ENCODE results near the gene SLC39A9. TPM values are rescaled to one million over a fixed set of nuclear protein-coding genes. Genes with fewer than 3 reads are reported as not detected.
A peak's percentile ranks its signal among the peaks of the same experiment; 100 is the strongest.

Gene SLC39A9
- total RNA-seq, 2 experiments from 2014 or later: 86.5 to 91.7 TPM

DNA sequence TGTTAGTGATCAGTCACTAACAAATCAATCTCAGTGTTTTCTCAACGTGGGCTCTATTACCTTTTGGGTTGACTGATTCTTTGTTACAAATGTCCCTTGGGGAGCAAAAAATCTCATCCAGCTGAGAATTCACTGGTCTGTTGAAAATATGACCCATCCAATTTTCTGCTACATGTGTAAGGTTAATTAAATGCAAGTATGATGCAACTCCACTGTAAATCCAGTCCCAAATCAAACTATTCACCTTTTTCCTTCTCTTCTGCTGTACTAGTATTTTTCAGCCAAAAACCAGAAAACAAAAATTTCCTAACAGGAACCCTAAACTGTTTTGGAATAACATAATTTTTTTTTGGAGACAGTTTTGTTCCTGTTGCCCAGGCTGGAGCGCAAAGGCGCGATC, 2.6 kb upstream of the SLC39A9 start:
- peaks cover 58% of the 10 kb centered on the region for H3K4me1 ChIP-seq (ENCODE audit: insufficient read depth, low read length, poor library complexity, severe bottlenecking)
- POLR2A ChIA-PET: interaction anchor here (0.6 to 0.9 kb wide), 2 partner anchors 29 to 747 kb away, joined by 3 read pairs; no protein-coding TSS in a partner anchor

DNA sequence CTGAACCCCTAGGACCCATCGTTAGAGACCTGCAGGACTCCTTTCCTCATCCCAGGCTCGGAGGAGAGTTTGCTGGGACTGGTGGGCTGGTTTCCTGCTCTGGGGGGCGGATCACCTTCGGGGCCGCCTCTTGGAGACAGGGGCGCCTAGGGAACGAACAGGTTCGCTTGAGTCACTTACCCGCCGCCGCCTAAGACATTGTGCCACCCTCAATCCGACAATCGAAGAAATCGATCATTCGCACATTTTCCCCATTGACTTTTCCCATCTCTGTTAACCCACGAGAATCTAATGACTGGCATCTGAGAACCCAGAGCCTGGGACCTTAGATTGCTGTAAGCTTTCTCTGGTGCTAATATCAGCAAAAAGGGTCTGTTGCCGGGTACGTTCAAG, 322 bp downstream of the SLC39A9 start:
- peaks cover 51% of the 10 kb centered on the region for H3K4me1 ChIP-seq (ENCODE audit: insufficient read depth, low read length, poor library complexity, severe bottlenecking)
- peak overlapping the region; percentile 93 for H3K4me2 ChIP-seq (ENCODE audit: low read length)
- no peak for TF ChIP-seq EZH2phosphoT487 (IDR thresholded peaks at IDR 0.05; ENCODE audit: borderline replicate concordance, low read depth, low read length)
- TF ChIP-seq, protein P1, sequence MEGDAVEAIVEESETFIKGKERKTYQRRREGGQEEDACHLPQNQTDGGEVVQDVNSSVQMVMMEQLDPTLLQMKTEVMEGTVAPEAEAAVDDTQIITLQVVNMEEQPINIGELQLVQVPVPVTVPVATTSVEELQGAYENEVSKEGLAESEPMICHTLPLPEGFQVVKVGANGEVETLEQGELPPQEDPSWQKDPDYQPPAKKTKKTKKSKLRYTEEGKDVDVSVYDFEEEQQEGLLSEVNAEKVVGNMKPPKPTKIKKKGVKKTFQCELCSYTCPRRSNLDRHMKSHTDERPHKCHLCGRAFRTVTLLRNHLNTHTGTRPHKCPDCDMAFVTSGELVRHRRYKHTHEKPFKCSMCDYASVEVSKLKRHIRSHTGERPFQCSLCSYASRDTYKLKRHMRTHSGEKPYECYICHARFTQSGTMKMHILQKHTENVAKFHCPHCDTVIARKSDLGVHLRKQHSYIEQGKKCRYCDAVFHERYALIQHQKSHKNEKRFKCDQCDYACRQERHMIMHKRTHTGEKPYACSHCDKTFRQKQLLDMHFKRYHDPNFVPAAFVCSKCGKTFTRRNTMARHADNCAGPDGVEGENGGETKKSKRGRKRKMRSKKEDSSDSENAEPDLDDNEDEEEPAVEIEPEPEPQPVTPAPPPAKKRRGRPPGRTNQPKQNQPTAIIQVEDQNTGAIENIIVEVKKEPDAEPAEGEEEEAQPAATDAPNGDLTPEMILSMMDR (conservative IDR thresholded peaks at IDR 0.05; ENCODE audit: low read length): no peak
- peak overlapping the region; percentile 82 for H3K4me3 ChIP-seq (ENCODE audit: low read depth, low read length, poor library complexity, severe bottlenecking)
- peaks cover 95% of the 10 kb centered on the region for H3K79me2 ChIP-seq (ENCODE audit: insufficient read depth, low read depth, low read length)
- peaks cover 37% of the 10 kb centered on the region for H3K36me3 ChIP-seq (ENCODE audit: insufficient read depth, low read length)
- no peaks in the 10 kb centered on the region for H3K9me3 ChIP-seq (ENCODE audit: low read length)
- peaks cover 39% of the 10 kb centered on the region for H4K20me1 ChIP-seq (ENCODE audit: insufficient read depth, low read length)
- peak overlapping the region; percentile 48; the same call in 1 of the 2 replicates for H2AFZ ChIP-seq (ENCODE audit: low read length)
- BruUV-seq (replicated peaks): TSS peak; percentile 76
- H3K9me2 ChIP-seq (ENCODE audit: insufficient read depth, low read length): no peaks in the 10 kb centered on the region
- ChIA-PET POLR2A (interaction anchor here (1.0 to 3.9 kb wide), 5 partner anchors 29 to 47 kb away, joined by 3 to 28 read pairs (median 5); no protein-coding TSS in a partner anchor), CTCF (ENCODE audit: unreplicated experiment) (no interaction called here)
- peak overlapping the region; percentile 75 for H3K27ac ChIP-seq (ENCODE audit: low read depth, low read length, poor library complexity, severe bottlenecking)
- intact Hi-C loops (cut with micrococcal nuclease; ENCODE audit: unreplicated experiment): loop anchor here (1.0 to 5.0 kb wide), 4 partner anchors 43 to 246 kb away; partner anchors contain the start of gene DCAF5
- DNase-seq (ENCODE audit: low spot score): no peak

More for the DNA sequence above, 2.6 kb upstream of the SLC39A9 start:
- H2AFZ ChIP-seq (ENCODE audit: low read length): no peak overlapping the region
- H3K36me3 ChIP-seq (ENCODE audit: insufficient read depth, low read length): peaks cover 65% of the 10 kb centered on the region
- H3K79me2 ChIP-seq (ENCODE audit: insufficient read depth, low read depth, low read length): peaks cover 95% of the 10 kb centered on the region
- intact Hi-C loops (cut with micrococcal nuclease; ENCODE audit: unreplicated experiment): loop anchor here (5.0 kb wide), 1 partner anchor 221 kb away; no protein-coding TSS in a partner anchor
- no TSS peak for BruUV-seq (replicated peaks)
- H3K9me3 ChIP-seq (ENCODE audit: low read length): 0 out of 2 replicates have a peak, but pooled peaks cover 2% of the 10 kb centered on the region
- H3K27ac ChIP-seq (ENCODE audit: low read depth, low read length, poor library complexity, severe bottlenecking): peak overlapping the region; percentile 8
- H4K20me1 ChIP-seq (ENCODE audit: insufficient read depth, low read length): peaks cover 36% of the 10 kb centered on the region
- peak overlapping the region; percentile 82 for H3K4me3 ChIP-seq (ENCODE audit: low read depth, low read length, poor library complexity, severe bottlenecking)
- peak overlapping the region; percentile 93 for H3K4me2 ChIP-seq (ENCODE audit: low read length)
- no peak for TF ChIP-seq EZH2phosphoT487 (IDR thresholded peaks at IDR 0.05; ENCODE audit: borderline replicate concordance, low read depth, low read length)
- TF ChIP-seq, protein P1 (conservative IDR thresholded peaks at IDR 0.05; ENCODE audit: low read length): no peak
- H3K9me2 ChIP-seq (ENCODE audit: insufficient read depth, low read length): no peaks in the 10 kb centered on the region
- CTCF ChIA-PET (ENCODE audit: unreplicated experiment): no interaction called here
- no peak for DNase-seq (ENCODE audit: low spot score)

DNA sequence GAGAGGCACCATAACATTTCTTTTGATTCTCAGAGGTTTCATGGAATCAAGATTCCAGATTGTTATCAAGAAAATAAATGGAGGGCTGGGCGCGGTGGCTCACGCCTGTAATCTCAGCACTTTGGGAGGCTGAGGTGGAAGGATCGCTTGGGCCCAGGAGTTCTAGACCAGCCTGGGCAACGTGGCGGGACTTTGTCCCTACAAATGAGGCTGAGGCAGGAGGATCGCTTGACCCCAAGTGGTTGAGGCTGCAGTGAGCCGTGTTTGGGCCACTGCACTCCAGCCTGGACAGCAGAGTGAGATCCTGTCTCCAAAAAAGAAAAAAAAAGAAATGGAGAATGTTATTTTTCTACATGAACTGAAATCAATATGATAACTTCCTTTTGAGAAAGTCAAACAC, 1.3 kb downstream of the SLC39A9 start:
- no peaks in the 10 kb centered on the region for H3K9me3 ChIP-seq (ENCODE audit: low read length)
- peaks cover 39% of the 10 kb centered on the region for H4K20me1 ChIP-seq (ENCODE audit: insufficient read depth, low read length)
- no peak overlapping the region for H3K27ac ChIP-seq (ENCODE audit: low read depth, low read length, poor library complexity, severe bottlenecking)
- H3K36me3 ChIP-seq (ENCODE audit: insufficient read depth, low read length): peaks cover 37% of the 10 kb centered on the region
- no TSS peak for BruUV-seq (replicated peaks)
- TF ChIP-seq EZH2phosphoT487 (IDR thresholded peaks at IDR 0.05; ENCODE audit: borderline replicate concordance, low read depth, low read length): no peak
- TF ChIP-seq, protein P1 (conservative IDR thresholded peaks at IDR 0.05; ENCODE audit: low read length): no peak
- peaks cover 42% of the 10 kb centered on the region for H3K4me1 ChIP-seq (ENCODE audit: insufficient read depth, low read length, poor library complexity, severe bottlenecking)
- H2AFZ ChIP-seq (ENCODE audit: low read length): no peak overlapping the region
- intact Hi-C loops (cut with micrococcal nuclease; ENCODE audit: unreplicated experiment): loop anchor here (2.0 to 5.0 kb wide), 2 partner anchors 45 to 218 kb away; no protein-coding TSS in a partner anchor
- POLR2A ChIA-PET: interaction anchor here (3.9 kb wide), 1 partner anchor 42 kb away, joined by 28 read pairs; no protein-coding TSS in a partner anchor
- CTCF ChIA-PET (ENCODE audit: unreplicated experiment): no interaction called here
- H3K4me2 ChIP-seq (ENCODE audit: low read length): peak overlapping the region; percentile 93
- peak overlapping the region; percentile 82 for H3K4me3 ChIP-seq (ENCODE audit: low read depth, low read length, poor library complexity, severe bottlenecking)
- peaks cover 95% of the 10 kb centered on the region for H3K79me2 ChIP-seq (ENCODE audit: insufficient read depth, low read depth, low read length)
- DNase-seq (ENCODE audit: low spot score): no peak
- no peaks in the 10 kb centered on the region for H3K9me2 ChIP-seq (ENCODE audit: insufficient read depth, low read length)

Data from OCI-LY7 (cell line).